Activated CD8-positive, alpha-beta memory T cell treated with anti-CD3 and anti-CD28 coated beads, Interleukin-2, amount 10 ng/mL, durations not matched to agents 7 days and 5 days (primary cell): Measurements from ENCODE around the gene ATP6V1G1. TPM values are rescaled to one million over a fixed set of nuclear protein-coding genes. Genes with fewer than 3 reads are reported as not detected.
"Not testable (repeated sequence)": the region's sequence is repeated elsewhere in the genome, so short reads cannot be mapped to it uniquely, and the experiment has no call there.

Experiments
- ATAC-seq: fragments of 150-1000 bp; cut with Tn5 transposase; one replicate; pipeline ENCODE4 v1.10.0; 2021; ENCODE audit warnings: moderate library complexity
- CTCF ChIA-PET: fragments of 350-600 bp; sonication (Branson Sonifier 250); formaldehyde crosslinking; loops from one replicate; lab custom pipeline; 2021; ENCODE audit warnings: antibody characterized with exemption; lab: Charles Lee
- DNase-seq: peaks from one replicate; pipeline ENCODE4 v3.0.0-alpha.2; 2020
- H3K27ac Mint-ChIP-seq: one replicate; pipeline ENCODE4 v1.8.0; 2021; ENCODE audit warnings: mild to moderate bottlenecking, mixed read lengths
- H3K27me3 Mint-ChIP-seq: one replicate; pipeline ENCODE4 v1.8.0; 2021; ENCODE audit warnings: mixed read lengths
- H3K36me3 Mint-ChIP-seq: one replicate; pipeline ENCODE4 v1.8.0; 2021; ENCODE audit warnings: mild to moderate bottlenecking, mixed read lengths
- H3K4me1 Mint-ChIP-seq: one replicate; pipeline ENCODE4 v1.8.0; 2021; ENCODE audit warnings: mixed read lengths
- H3K4me3 Mint-ChIP-seq: one replicate; pipeline ENCODE4 v1.8.0; 2021; ENCODE audit warnings: mild to moderate bottlenecking, moderate library complexity, mixed read lengths
- H3K9me3 Mint-ChIP-seq: one replicate; pipeline ENCODE4 v1.8.0; 2022; ENCODE audit warnings: low read depth, mixed read lengths
- total RNA-seq, 2 experiments: library from RNA; stranded (reverse); gene quantifications; one replicate each; pipeline ENCODE4 v1.2.3, GENCODE V29; 2021

Gene ATP6V1G1
- total RNA-seq, 2 experiments from 2014 or later, result 62.4 to 66.7 TPM

DNA sequence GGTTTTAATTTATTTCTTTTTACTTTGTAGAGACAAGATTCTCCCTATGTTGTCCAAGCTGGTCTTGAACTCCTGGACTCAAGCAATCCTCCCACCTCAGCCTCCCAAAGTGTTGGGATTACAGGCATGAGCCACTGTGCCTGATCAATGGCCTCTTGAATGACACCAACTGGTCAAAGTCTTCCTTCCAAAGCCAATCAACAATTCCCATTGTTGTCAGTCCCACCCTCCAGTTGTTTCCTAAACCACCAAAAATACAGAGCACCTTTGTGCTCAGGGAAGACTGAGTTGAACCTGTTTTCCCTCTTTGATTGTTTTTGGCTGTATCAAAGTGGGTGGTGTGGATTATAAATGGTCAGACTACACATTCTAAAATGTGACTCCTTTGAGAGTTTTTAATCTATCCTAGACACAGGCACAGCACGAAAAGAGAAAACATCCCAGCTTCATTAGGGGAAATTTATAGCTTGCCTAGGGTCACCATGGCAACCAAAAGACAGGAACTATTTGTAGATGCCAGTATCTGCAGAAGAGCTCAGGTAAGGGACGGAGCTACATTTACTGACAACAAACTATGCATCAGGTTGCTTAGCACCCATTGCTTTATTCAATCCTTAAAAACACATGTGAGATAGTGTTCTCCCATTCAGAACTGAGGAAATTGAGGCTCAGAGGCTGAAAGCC is 27.6 kb upstream of the ATP6V1G1 start:
- no peaks in the 10 kb centered on the region for H3K9me3 Mint-ChIP-seq
- H3K27me3 Mint-ChIP-seq, result peaks cover 22% of the 10 kb centered on the region
- CTCF ChIA-PET, result interaction anchor here (1.7 kb wide), 1 partner anchor 255 kb away, joined by 3 read pairs; no protein-coding TSS in a partner anchor
- H3K4me3 Mint-ChIP-seq, result no peak overlapping the region
- H3K36me3 Mint-ChIP-seq, result no peaks in the 10 kb centered on the region
- no peak overlapping the region for H3K27ac Mint-ChIP-seq
- DNase-seq, result no peak
- ATAC-seq, result no peak
- H3K4me1 Mint-ChIP-seq, result no peaks in the 10 kb centered on the region

DNA sequence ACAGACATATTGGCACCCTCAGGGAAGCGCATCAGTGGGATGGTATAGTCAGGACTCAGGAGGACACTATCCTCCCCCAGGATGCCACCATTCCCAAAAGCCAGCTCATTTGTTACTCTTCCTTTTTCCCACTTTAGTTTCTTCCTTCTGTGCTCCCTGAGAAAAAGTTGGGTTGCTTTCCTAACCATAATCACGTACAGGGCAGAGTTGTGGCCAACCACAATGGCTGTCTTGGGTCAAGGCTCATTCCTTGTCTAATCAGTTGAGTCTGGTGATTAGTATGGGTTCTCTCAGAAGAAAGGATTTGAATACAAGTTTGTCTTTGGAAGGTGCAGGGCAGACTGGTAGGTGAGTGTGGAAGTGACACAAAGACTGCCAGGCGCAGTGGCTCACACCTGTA is 26.6 kb upstream of the ATP6V1G1 start:
- no peaks in the 10 kb centered on the region for H3K36me3 Mint-ChIP-seq
- H3K4me1 Mint-ChIP-seq, result no peaks in the 10 kb centered on the region
- no peak overlapping the region for H3K27ac Mint-ChIP-seq
- no peak overlapping the region for H3K4me3 Mint-ChIP-seq
- no peak for DNase-seq
- no peak for ATAC-seq
- peaks cover 22% of the 10 kb centered on the region for H3K27me3 Mint-ChIP-seq
- CTCF ChIA-PET, result interaction anchor here (1.5 to 1.7 kb wide), 2 partner anchors 12 to 256 kb away, joined by 3 read pairs; no protein-coding TSS in a partner anchor
- no peaks in the 10 kb centered on the region for H3K9me3 Mint-ChIP-seq

DNA sequence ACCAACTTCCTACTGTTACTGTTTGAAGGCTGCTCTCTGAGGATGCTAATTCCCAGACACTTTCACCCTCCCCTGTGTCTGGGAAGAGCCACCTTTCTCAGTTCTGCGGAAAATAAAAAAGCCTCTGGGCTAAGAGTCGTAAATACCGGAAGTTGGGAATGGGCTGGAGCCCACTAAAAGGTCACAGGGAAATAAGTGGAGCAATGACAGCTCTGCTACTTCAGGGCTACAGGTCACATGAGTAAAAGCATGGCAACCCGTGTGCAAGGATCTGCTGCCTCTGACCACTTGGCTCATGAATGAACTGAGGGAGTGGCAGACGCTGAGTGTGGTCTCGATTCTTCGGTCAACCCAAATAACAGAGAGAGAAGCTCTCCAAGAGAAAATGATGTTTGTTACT is 25.8 kb upstream of the ATP6V1G1 start:
- CTCF ChIA-PET, result interaction anchor here (1.5 to 1.7 kb wide), 2 partner anchors 13 to 257 kb away, joined by 3 read pairs; no protein-coding TSS in a partner anchor
- H3K4me1 Mint-ChIP-seq, result peaks cover 4% of the 10 kb centered on the region
- H3K27ac Mint-ChIP-seq, result no peak overlapping the region

DNA sequence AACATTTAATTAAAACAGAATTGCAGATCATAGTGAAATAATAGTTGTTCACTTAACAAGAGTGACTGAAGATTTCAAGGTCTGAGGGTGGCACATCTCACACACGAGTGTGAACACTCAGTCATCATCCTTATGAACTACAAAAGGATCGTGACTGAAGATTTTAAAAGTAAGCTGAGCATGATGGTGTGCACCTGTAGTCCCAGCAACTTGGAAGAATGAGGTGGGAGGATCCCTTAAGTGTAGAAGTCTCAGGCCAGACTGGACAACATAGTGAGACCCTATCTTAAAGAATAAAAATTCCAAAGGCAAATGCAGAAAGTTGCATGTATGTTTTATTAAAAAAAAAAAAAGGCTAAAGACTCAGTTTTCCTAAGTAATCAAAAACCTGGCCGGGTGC is 22.4 kb upstream of the ATP6V1G1 start:
- no peak for ATAC-seq
- Mint-ChIP-seq H3K9me3 (no peaks in the 10 kb centered on the region), H3K27ac (no peak overlapping the region), H3K36me3 (no peaks in the 10 kb centered on the region), H3K27me3 (peaks cover 22% of the 10 kb centered on the region), H3K4me1 (peaks cover 4% of the 10 kb centered on the region), H3K4me3 (no peak overlapping the region)
- CTCF ChIA-PET, result no interaction called here
- no peak for DNase-seq

More for the DNA sequence above, 25.8 kb upstream of the ATP6V1G1 start:
- Mint-ChIP-seq H3K4me3 (no peak overlapping the region), H3K36me3 (no peaks in the 10 kb centered on the region), H3K9me3 (no peaks in the 10 kb centered on the region), H3K27me3 (peaks cover 22% of the 10 kb centered on the region)
- ATAC-seq, result no peak
- DNase-seq, result no peak

DNA sequence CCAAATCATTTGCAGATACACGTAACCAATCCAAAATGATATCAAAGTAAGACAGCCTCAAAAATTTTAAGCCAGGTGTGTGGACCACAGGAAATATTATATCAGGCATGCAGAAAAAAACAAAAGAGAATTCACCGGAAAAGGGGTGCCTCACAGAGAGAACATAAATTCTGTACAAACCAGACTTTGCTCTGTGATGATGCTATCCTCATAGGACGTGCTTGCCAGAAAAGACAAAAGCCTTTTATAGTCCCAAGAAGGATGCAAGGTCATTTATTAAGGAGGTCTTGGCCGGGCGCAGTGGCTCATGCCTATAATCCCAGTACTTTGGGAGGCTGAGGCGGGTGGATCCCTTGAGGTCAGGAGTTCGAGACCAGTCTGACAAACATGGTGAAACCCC is 16.8 kb upstream of the ATP6V1G1 start:
- Mint-ChIP-seq H3K27me3 (peaks cover 2% of the 10 kb centered on the region), H3K9me3 (no peaks in the 10 kb centered on the region), H3K4me1 (peaks cover 4% of the 10 kb centered on the region), H3K27ac (no peak overlapping the region), H3K4me3 (no peak overlapping the region), H3K36me3 (no peaks in the 10 kb centered on the region)
- CTCF ChIA-PET, result no interaction called here
- ATAC-seq, result no peak
- DNase-seq, result no peak

DNA sequence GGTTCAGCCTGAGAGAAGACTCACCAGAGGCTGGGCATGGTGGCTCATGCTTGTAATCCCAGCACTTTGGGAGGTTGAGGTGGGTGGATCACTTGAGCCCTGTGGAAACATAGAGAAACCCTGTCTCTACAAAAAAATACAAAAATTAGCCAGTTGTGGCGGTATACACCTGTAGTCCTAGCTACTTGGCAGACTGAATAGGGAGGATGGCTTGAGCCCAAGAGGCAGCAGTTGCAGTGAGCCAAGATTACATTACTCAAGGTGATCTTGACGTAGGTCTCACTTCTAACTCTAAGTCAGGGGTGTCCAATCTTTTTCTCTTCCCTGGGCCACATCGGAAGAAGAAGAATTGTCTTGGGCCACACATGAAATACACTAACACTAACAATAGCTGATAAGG is 16.2 kb upstream of the ATP6V1G1 start:
- ATAC-seq (no peak), DNase-seq (no peak)
- H3K27me3 Mint-ChIP-seq, result peaks cover 2% of the 10 kb centered on the region
- H3K9me3 Mint-ChIP-seq, result no peaks in the 10 kb centered on the region
- H3K27ac Mint-ChIP-seq, result no peak overlapping the region
- no peaks in the 10 kb centered on the region for H3K36me3 Mint-ChIP-seq
- H3K4me3 Mint-ChIP-seq, result no peak overlapping the region
- peaks cover 1% of the 10 kb centered on the region for H3K4me1 Mint-ChIP-seq
- CTCF ChIA-PET, result no interaction called here

DNA sequence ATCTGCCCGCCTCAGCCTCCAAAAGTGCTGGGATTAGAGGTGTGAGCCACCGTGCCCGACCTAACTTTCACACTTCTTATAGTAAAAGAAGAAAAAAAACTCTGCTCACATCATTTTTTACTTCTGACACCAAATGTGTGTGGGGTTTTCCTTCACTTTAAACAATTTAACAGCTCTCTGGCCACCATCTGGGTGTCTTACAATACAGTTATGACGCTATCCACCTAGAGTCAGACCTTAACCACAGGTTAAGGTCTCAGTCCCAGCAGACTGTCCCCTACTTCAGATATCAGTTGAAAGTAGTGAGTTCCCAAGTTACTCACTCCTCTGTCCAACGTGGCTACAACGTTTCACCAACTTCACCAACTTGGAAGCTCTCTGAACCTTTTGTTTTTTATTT is 15.4 kb upstream of the ATP6V1G1 start:
- no peak for DNase-seq
- Mint-ChIP-seq H3K36me3 (no peaks in the 10 kb centered on the region), H3K4me3 (no peak overlapping the region), H3K9me3 (no peaks in the 10 kb centered on the region), H3K27me3 (peaks cover 2% of the 10 kb centered on the region), H3K4me1 (no peaks in the 10 kb centered on the region), H3K27ac (no peak overlapping the region)
- ATAC-seq, result no peak
- CTCF ChIA-PET, result no interaction called here

DNA sequence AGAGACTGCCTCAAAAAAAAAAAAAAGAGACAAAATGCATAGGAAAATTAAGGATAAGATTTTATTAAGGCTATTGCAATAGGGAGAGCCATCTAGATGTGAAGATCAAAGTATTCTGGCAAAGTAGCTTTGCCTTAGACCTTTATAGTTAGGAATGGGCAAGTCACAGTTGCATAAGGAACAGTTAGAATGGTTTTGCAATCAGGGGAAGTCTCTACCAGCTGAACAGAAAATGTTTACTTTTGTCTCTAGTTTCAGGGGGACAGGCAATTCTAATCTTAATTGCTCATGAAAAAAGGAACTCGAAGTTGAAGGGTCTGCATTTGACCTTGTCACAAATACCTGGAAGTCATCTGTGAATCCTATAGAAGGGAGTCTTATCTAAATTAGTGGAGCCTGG is 13.1 kb upstream of the ATP6V1G1 start:
- CTCF ChIA-PET, result interaction anchor here (0.9 to 1.6 kb wide), 2 partner anchors 38 to 79 kb away, joined by 3 read pairs; no protein-coding TSS in a partner anchor
- Mint-ChIP-seq H3K9me3 (no peaks in the 10 kb centered on the region), H3K27ac (no peak overlapping the region), H3K27me3 (peaks cover 4% of the 10 kb centered on the region), H3K4me3 (no peak overlapping the region), H3K4me1 (no peaks in the 10 kb centered on the region), H3K36me3 (no peaks in the 10 kb centered on the region)
- DNase-seq (no peak), ATAC-seq (no peak)

DNA sequence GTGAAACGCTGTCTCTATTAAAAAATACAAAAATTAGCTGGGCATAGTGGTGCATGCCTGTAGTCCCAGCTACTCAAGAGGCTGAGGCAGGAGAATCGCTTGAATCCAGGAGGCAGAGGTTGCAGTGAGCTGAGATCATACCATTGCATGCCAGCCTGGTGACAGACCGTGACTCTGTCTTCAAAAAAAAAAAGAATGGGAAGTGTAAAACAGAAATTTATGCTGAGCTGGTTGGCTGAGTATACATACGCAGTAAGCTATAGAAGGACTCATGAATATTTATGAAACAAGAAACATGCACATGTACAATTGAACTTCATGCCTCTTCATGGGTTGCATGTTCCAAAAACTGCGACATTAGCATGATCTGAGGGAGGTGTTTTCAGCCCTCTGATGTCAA is 10.8 kb upstream of the ATP6V1G1 start:
- not testable (repeated sequence) for H3K27ac Mint-ChIP-seq, H3K27me3 Mint-ChIP-seq, DNase-seq, H3K36me3 Mint-ChIP-seq, H3K9me3 Mint-ChIP-seq, H3K4me3 Mint-ChIP-seq, ATAC-seq, H3K4me1 Mint-ChIP-seq
- CTCF ChIA-PET, result interaction anchor here (1.3 kb wide), 1 partner anchor 77 kb away, joined by 4 read pairs; no protein-coding TSS in a partner anchor

DNA sequence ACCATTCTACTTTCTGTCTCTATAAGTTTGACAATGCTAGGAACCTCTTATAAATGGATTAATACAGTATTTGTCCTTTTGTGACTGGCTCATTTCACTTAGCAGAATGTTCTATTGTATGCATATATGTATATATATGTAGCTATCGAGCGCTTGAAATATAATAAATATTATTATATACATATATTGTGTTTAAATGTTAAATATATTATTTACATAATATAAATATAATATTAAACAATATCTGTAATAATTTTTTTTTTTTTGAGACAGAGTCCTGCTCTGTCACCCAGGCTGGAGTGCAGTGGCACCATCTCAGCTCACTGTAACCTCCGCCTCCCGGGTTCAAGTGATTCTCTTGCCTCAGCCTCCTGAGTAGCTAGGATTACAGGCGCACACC is 9.4 kb upstream of the ATP6V1G1 start:
- ATAC-seq, H3K27ac Mint-ChIP-seq, CTCF ChIA-PET, H3K4me1 Mint-ChIP-seq, H3K4me3 Mint-ChIP-seq, H3K9me3 Mint-ChIP-seq, H3K27me3 Mint-ChIP-seq, H3K36me3 Mint-ChIP-seq, DNase-seq: not testable (repeated sequence)

DNA sequence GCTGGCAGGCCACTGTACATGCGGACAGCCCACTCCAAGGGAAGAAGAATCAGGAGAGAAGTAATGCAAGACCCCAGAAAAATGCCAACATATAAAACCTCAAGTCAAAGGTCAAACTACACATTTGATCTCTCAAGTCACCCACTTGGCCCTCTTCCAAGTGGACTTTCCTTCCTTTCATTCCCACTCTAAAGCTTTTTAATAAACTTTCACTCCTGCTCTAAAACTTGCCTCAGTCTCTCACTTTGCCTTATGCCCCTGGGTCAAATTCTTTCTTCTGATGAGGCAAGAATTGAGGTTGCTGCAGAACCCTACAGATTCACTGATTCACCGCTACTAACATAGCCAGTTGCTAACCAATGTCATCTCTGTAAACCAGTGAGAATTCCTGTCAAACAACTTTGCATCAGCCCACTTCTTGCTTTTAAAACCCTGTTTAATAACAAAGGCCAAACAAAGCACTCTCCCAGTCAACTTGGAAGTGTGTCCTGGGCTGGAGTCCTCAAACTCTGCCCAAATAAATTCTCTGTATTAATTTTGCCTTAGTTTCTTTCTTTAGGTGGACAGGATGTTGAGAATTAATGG is 6.9 kb upstream of the ATP6V1G1 start:
- Mint-ChIP-seq H3K36me3 (no peaks in the 10 kb centered on the region), H3K27me3 (peaks cover 2% of the 10 kb centered on the region), H3K4me1 (no peaks in the 10 kb centered on the region), H3K9me3 (no peaks in the 10 kb centered on the region), H3K4me3 (no peak overlapping the region), H3K27ac (no peak overlapping the region)
- ATAC-seq, result no peak
- CTCF ChIA-PET, result no interaction called here
- DNase-seq, result no peak

DNA sequence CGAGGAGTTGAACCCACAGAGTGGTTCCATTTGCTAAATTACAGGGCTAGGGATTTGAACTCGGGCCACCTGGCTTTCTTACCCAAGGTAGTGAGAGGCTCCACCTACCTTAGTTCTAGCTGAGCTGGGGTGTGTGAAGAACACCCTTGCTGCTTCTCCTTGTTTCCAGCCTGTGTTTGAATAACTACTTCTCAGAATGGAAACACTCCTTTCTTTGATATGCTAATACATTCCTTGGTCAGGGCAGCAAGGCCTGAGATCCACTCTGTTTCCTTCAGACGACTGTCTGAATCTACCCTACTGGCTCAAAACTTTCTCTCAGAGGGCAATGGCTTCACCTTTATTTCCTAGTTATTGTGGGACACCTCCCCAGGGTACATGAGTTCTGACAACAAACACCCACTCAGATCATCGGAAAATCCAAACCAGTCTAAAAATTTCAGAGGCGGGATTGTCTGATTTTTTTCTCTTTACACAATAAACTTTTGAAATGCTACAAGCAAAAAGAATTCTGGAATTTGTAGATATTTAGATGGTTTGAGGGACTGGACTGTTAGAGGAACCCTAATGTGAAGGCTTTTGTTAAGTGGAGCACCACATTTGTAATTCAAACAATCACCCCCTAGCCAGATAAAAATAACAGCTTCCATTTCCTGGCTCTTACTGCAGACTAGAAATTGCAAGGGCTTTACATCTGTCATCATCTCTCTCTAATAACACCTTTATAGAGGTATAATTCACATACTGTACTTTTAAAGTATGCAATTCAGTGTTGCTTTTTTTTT is 4.0 kb upstream of the ATP6V1G1 start:
- CTCF ChIA-PET, result no interaction called here
- Mint-ChIP-seq H3K27ac (no peak overlapping the region), H3K36me3 (peaks cover 3% of the 10 kb centered on the region), H3K4me1 (peaks cover 10% of the 10 kb centered on the region), H3K27me3 (no peaks in the 10 kb centered on the region), H3K9me3 (no peaks in the 10 kb centered on the region), H3K4me3 (no peak overlapping the region)
- DNase-seq, result no peak
- no peak for ATAC-seq

DNA sequence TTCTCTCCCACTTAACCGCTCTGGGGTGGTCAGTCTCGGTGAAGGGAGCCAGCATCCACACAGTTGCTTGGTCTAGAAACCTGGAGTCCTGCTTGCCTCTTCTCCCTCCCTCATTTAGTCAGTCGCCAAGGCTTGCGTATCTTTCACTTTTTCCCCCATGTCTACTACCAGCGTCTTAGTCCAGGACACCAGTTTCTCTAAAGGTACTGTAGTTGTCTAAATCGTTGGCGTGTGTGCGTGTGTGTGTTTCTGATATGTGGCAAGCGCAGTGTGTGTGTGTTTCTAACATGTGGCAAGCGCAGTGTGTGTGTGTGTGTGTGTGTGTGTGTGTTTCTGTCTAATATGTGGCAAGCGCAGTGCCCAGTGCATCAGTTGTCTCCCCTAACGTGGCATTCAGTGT is 641 bp downstream of the ATP6V1G1 start:
- H3K4me3 Mint-ChIP-seq, result peak overlapping the region; percentile 96
- no peak for ATAC-seq
- H3K27me3 Mint-ChIP-seq, result no peaks in the 10 kb centered on the region
- DNase-seq, result no peak
- peaks cover 52% of the 10 kb centered on the region for H3K4me1 Mint-ChIP-seq
- peak overlapping the region; percentile 96 for H3K27ac Mint-ChIP-seq
- H3K36me3 Mint-ChIP-seq, result peaks cover 22% of the 10 kb centered on the region
- CTCF ChIA-PET, result interaction anchor here (0.9 to 8.8 kb wide), 6 partner anchors 11 to 224 kb away, joined by 3 to 119 read pairs (median 6); no protein-coding TSS in a partner anchor
- H3K9me3 Mint-ChIP-seq, result no peaks in the 10 kb centered on the region
